ENCODE results near the gene ATP5MC3.

ATP5MC3 gene

GRCh38 chr2:175167792-175168563 lies 13.5 kb downstream of the ATP5MC3 start, which contains the start of gene ATF2:
ATF2 (minus strand) TSS chr2:175168203; CDS start chr2:175136443, 31,760 bp downstream.
- DNase-seq = peak; percentile 98

GRCh38 chr2:175167076-175167791 lies 14.3 kb downstream of the ATP5MC3 start:
- peak; percentile 12 for DNase-seq

GRCh38 chr2:175166216-175166824 lies 15.2 kb downstream of the ATP5MC3 start:
- no peak for DNase-seq

GRCh38 chr2:175164235-175164634 lies 17.3 kb downstream of the ATP5MC3 start:
- DNase-seq = no peak

- DNase-seq = no peak
Measured at GRCh38 chr2:175158894-175159293, 22.6 kb downstream of the ATP5MC3 start.

GRCh38 chr2:175156534-175156933 lies 25.0 kb downstream of the ATP5MC3 start:
- no peak for DNase-seq

GRCh38 chr2:175154661-175155082 lies 26.8 kb downstream of the ATP5MC3 start:
- DNase-seq = no peak

GRCh38 chr2:175152242-175152641 lies 29.3 kb downstream of the ATP5MC3 start:
- no peak for DNase-seq

GRCh38 chr2:175151791-175152190 lies 29.7 kb downstream of the ATP5MC3 start:
- DNase-seq = no peak

- DNase-seq = no peak
Measured at GRCh38 chr2:175147186-175147585, 34.3 kb downstream of the ATP5MC3 start.

- no peak for DNase-seq
Measured at GRCh38 chr2:175143678-175144077, 37.8 kb downstream of the ATP5MC3 start.

GRCh38 chr2:175143191-175143590 lies 38.3 kb downstream of the ATP5MC3 start:
- DNase-seq = no peak

- DNase-seq = no peak
Measured at GRCh38 chr2:175140332-175140731, 41.2 kb downstream of the ATP5MC3 start.

GRCh38 chr2:175137793-175138192 lies 43.7 kb downstream of the ATP5MC3 start:
- no peak for DNase-seq

GRCh38 chr2:175136334-175137215 lies 44.9 kb downstream of the ATP5MC3 start:
- DNase-seq = no peak

GRCh38 chr2:175135862-175136261 lies 45.6 kb downstream of the ATP5MC3 start:
- no peak for DNase-seq

GRCh38 chr2:175135177-175135576 lies 46.3 kb downstream of the ATP5MC3 start:
- DNase-seq = no peak

GRCh38 chr2:175131252-175131651 lies 50.3 kb downstream of the ATP5MC3 start:
- no peak for DNase-seq

- DNase-seq = no peak
Measured at GRCh38 chr2:175126661-175127060, 54.8 kb downstream of the ATP5MC3 start.

All from T1000 (cell line).